Parathyroid adenoma (tissue), 2 donors: ENCODE measurements around the gene DCAF17.
"Not testable (repeated sequence)": the region's sequence is repeated elsewhere in the genome, so short reads cannot be mapped to it uniquely, and the experiment has no call there.

Source experiments
- H2AFZ ChIP-seq: fragments of 300-600 bp; sonication (generic); one replicate; pipeline ENCODE4 v1.7.0; 2017; ENCODE audit warnings: antibody characterized with exemption, mild to moderate bottlenecking
- H3K27ac ChIP-seq: fragments of 300-600 bp; sonication (generic); one replicate; pipeline ENCODE4 v1.7.0; 2017
- H3K27me3 ChIP-seq: fragments of 300-600 bp; sonication (generic); one replicate; pipeline ENCODE4 v1.7.0; 2017; ENCODE audit warnings: low read length; ENCODE audit not compliant: control insufficient read depth, insufficient read depth
- H3K36me3 ChIP-seq: fragments of 300-600 bp; sonication (generic); one replicate; pipeline ENCODE4 v1.7.0; 2017; ENCODE audit warnings: low read length; ENCODE audit not compliant: control insufficient read depth, insufficient read depth
- H3K4me1 ChIP-seq: fragments of 300-600 bp; sonication (generic); one replicate; pipeline ENCODE4 v1.7.0; 2017; ENCODE audit warnings: control low read depth
- H3K4me2 ChIP-seq: fragments of 300-600 bp; sonication (generic); one replicate; pipeline ENCODE4 v1.7.0; 2017; ENCODE audit warnings: low read length
- H3K4me3 ChIP-seq: fragments of 300-600 bp; sonication (generic); one replicate; pipeline ENCODE4 v1.7.0; 2017; ENCODE audit warnings: low read depth, low read length
- H3K79me2 ChIP-seq: fragments of 300-600 bp; sonication (generic); one replicate; pipeline ENCODE4 v1.7.0; 2017; ENCODE audit warnings: control low read depth
- H3K9ac ChIP-seq: fragments of 300-600 bp; sonication (generic); one replicate; pipeline ENCODE4 v1.7.0; 2017; ENCODE audit warnings: mild to moderate bottlenecking
- H3K9me3 ChIP-seq: fragments of 300-600 bp; sonication (generic); one replicate; pipeline ENCODE4 v1.7.0; 2017; ENCODE audit warnings: low read length; ENCODE audit not compliant: control insufficient read depth
- TF ChIP-seq, protein P1 (sequence below): fragments of 300-600 bp; sonication (generic); IDR thresholded peaks from one replicate; pipeline ENCODE4 v1.7.0; 2017; ENCODE audit warnings: antibody characterized with exemption, mild to moderate bottlenecking
- donor health status: primary hyperparathyroidism.

The DCAF17 gene

DNA sequence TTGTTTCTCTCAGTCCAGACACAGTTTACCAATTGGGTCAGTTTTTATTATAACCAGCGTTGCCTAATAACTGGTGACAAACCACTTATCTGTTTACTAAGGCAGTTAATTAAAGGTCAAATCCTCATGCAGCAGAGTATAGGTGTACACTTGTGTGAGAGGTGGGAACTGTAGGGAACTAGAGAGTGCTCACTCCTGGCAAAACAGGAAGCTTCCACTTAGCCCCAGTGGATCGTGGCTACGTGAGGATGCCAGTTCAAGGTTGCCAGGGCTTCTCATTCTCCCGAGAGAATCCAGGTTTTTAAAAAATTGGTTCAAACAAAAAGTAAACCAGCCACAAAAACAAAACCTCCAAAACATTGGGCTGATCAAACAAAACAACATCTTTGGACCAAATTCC lies 96.4 kb downstream of the DCAF17 start:
- no peak overlapping the region for H2AFZ ChIP-seq
- H3K9ac ChIP-seq = no peak overlapping the region
- no peaks in the 10 kb centered on the region for H3K4me1 ChIP-seq
- H3K4me2 ChIP-seq = no peak overlapping the region
- no peaks in the 10 kb centered on the region for H3K9me3 ChIP-seq
- no peaks in the 10 kb centered on the region for H3K36me3 ChIP-seq
- H3K27ac ChIP-seq = no peak overlapping the region
- no peaks in the 10 kb centered on the region for H3K27me3 ChIP-seq
- H3K79me2 ChIP-seq = no peaks in the 10 kb centered on the region
- no peak overlapping the region for H3K4me3 ChIP-seq
- TF ChIP-seq, protein P1, sequence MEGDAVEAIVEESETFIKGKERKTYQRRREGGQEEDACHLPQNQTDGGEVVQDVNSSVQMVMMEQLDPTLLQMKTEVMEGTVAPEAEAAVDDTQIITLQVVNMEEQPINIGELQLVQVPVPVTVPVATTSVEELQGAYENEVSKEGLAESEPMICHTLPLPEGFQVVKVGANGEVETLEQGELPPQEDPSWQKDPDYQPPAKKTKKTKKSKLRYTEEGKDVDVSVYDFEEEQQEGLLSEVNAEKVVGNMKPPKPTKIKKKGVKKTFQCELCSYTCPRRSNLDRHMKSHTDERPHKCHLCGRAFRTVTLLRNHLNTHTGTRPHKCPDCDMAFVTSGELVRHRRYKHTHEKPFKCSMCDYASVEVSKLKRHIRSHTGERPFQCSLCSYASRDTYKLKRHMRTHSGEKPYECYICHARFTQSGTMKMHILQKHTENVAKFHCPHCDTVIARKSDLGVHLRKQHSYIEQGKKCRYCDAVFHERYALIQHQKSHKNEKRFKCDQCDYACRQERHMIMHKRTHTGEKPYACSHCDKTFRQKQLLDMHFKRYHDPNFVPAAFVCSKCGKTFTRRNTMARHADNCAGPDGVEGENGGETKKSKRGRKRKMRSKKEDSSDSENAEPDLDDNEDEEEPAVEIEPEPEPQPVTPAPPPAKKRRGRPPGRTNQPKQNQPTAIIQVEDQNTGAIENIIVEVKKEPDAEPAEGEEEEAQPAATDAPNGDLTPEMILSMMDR = no peak

DNA sequence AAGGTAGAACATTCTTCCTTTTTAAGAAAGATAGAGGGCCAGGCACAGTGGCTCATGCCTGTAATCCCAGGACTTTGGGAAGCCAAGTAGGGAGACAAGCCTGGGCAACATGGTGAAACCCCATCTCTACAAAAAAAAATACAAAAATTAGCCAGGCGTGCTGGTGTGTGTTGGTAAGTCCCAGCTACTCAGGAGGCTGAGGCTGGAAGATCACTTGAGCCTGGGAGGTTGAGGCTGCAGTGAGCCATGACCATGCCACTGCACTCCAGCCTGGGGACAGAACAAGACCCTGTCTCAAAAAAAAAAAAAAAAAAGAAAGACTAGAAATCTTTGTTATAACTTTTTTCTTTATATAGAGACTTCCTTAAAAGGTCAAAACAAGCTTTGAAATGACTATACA lies 96.8 kb downstream of the DCAF17 start:
- H3K9me3 ChIP-seq, H3K9ac ChIP-seq, H3K79me2 ChIP-seq, H3K4me3 ChIP-seq, H3K4me2 ChIP-seq, H2AFZ ChIP-seq, H3K27me3 ChIP-seq, H3K36me3 ChIP-seq, H3K27ac ChIP-seq, H3K4me1 ChIP-seq: not testable (repeated sequence)

DNA sequence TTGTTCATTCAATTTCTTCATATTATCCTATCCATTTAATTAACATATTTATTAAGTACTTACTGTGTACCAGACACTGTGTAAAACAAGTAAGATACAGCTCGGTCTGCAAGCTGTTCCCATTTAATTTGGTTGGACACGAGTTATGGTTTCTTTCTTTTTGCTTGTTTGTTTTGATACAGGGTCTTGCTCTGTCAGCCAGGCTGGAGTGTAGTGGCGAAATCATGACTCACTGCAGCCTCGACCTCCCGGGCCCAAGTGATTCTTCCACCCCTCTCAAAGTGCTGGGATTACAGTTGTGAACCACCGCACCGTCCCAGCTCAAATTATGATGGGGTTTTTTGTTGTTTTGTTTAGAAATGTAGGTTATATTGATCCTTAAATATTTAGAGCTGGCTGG lies 97.3 kb downstream of the DCAF17 start:
- Histone ChIP-seq H3K36me3 (no peaks in the 10 kb centered on the region), H3K9ac (no peak overlapping the region), H3K4me3 (no peak overlapping the region), H3K4me1 (no peaks in the 10 kb centered on the region), H3K79me2 (no peaks in the 10 kb centered on the region), H2AFZ (peak overlapping the region; percentile 1), H3K27ac (no peak overlapping the region), H3K27me3 (no peaks in the 10 kb centered on the region), H3K9me3 (no peaks in the 10 kb centered on the region), H3K4me2 (no peak overlapping the region)
- TF ChIP-seq, protein P1 = no peak

DNA sequence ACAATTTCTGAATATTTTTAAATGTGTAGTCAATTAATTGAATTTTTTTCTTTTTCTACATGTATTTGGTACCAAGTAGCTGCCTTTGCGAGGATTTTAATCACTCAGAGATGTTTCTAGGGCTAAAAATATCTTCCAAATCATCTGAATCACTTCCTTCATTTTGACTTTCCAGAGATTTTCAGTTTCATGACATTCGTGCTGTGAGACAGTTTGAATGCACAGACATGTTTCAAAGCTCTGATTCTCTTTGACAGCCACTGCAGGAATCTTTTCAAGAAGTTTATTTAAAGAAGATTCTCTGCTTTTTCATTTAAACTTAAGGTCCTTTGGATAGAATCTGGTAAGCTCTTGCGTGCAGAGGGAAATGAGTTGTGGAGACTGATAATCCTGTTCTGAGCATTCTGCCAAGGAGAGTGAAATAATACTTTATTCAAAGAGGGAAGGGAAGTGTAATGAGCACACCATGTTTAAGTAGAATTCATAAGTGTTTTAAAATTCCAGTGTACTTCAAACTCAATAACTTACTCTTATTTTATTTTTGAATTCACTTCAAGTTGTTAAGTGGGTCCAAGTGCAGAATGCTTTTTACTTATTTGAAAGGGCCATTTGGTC lies 97.9 kb downstream of the DCAF17 start:
- TF ChIP-seq, protein P1 = no peak
- Histone ChIP-seq H3K4me2 (no peak overlapping the region), H3K27me3 (no peaks in the 10 kb centered on the region), H2AFZ (no peak overlapping the region), H3K79me2 (no peaks in the 10 kb centered on the region), H3K9ac (no peak overlapping the region), H3K4me3 (no peak overlapping the region), H3K9me3 (no peaks in the 10 kb centered on the region), H3K27ac (no peak overlapping the region), H3K36me3 (no peaks in the 10 kb centered on the region), H3K4me1 (no peaks in the 10 kb centered on the region)

DNA sequence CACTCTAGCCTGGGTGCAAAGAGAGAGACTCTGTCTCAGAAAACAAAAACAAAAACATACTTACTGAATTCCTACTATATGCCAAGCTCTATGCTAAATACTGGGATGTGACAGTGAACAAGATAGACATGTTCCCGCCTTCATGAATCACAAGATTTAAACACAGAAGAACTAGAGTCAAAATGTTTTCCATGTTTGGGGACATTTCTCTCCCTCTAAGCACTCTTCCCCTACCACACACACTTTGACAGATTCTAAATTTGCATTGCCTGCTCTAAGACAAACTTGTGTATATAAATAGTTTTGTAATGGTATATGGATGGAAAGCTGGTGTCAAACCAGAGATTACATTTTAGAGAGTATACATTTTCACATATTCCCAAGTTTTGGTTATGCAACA lies 99.3 kb downstream of the DCAF17 start:
- Histone ChIP-seq H3K27ac (no peak overlapping the region), H3K9me3 (no peaks in the 10 kb centered on the region), H3K27me3 (no peaks in the 10 kb centered on the region), H3K9ac (no peak overlapping the region), H2AFZ (no peak overlapping the region), H3K4me1 (no peaks in the 10 kb centered on the region), H3K79me2 (no peaks in the 10 kb centered on the region), H3K4me2 (no peak overlapping the region), H3K36me3 (no peaks in the 10 kb centered on the region), H3K4me3 (no peak overlapping the region)
- TF ChIP-seq, protein P1 = no peak
